ENCODE measurements around the gene SPAAR. TPM values are rescaled to one million over a fixed set of nuclear protein-coding genes. Genes with fewer than 3 reads are reported as not detected.

Gene SPAAR
- total RNA-seq: 2.0 and 4.5 TPM in 2 replicates

DNA sequence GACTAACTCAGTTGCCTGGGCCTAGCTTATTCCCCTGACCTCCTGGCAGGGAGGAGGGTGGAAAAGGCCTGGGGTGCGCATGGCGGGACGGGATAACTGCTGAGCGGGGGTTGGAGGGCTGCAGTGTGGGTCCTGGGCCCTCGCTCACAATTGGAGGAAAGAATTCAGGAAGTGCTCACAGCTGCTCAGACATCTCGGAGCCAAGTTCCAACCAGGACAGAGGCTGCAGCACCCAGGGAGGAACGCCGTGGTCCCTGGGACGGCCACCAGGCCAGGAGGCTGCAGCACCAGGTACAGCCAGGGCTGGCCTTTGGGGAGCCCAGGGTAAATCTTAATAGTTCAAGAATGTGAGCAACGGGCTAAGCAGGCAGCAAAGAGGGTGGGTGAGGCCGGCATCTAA, at the start of gene SPAAR:
Gene SPAAR, plus strand, starts transcription at position 217 of the 400 bp plus-strand sequence. CDS start 974 bp downstream, outside the sequence.

DNA sequence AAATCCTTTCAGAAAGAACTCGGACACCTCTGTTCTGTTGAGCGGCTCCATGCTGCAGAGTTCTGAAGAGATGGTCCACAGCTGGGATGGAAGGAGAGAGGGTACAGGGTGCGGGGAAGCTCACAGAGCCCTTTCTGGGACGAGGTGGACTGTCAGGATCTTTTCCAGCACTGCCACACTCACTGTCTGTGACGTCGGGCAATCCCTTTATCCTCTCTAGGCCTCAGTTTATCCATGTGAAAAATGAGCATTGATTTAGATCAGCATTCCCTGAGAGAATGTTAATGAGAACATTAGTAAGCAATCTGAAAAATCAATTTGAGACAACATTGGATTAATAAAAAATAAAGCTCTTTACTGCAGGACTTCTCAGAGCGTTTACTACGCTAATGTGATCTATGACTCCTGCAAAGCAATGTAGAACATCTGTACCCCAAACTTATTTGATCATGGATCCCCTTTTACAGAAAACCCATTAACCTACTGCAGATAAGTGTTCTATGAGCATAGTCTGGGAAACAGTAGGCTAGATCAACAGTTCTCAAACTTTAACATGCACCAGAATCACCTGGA, 38.9 kb upstream of the SPAAR start, which contains the start of gene OR13J1:
Gene OR13J1, minus strand, starts transcription at position 51 of the 573 bp plus-strand sequence. Its CDS starts 0 bp downstream, at position 51.

GRCh38 chr9:35905912-35906679, 3.2 kb upstream of the SPAAR start, which contains the start of gene HRCT1:
Gene HRCT1, plus strand, starts transcription at chr9:35906202. Its CDS starts 86 bp downstream, at chr9:35906288.

DNA sequence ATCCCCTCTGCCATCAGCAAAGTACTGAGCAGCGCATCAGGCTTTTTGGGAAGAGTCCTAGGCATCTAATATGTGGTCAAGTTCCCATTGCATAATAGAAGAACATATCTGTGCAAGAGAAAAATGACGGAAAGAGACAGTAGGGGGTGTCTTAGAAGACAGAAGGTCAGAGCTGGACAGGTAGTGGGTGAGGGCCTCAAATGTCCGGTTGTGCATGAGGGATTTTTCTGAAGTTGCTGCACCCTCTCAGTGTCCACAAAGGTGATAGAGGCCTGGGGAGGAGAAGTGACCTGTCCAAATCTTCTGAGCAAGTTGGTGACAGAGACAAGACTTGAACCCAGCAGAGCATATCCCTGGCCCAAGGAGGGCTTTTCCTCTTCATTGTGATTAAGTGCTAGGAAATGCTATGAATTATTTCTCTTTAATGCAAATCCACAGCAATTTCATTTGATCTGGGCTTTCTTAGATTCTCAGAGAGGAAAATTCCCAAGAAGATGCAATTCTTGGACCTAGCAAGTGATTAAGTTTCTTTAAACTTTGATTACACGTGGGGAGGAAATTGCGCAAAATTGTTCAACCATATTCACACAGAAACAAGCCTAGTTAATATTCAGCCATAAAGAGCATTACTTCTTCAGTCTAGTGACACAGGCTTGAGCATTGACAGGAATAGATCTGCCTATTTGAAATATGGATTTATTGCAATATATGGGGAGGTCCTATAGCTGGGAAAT, 49.0 kb downstream of the SPAAR start, which contains the start of gene OR2S2:
Gene OR2S2, minus strand, starts transcription at position 51 of the 734 bp plus-strand sequence. CDS start 56 bp downstream, outside the sequence.

Other genes with a start within 250 kb of the SPAAR start
- gene ARHGEF39, start 244.3 kb upstream of the SPAAR start, total RNA-seq: 1.6 and 3.5 TPM in 2 replicates
- 0.10 TPM in 1 of 2 replicates, not detected in the other for gene CA9, start 235.6 kb upstream of the SPAAR start, total RNA-seq
- 10.5 and 20.2 TPM in 2 replicates for gene TPM2, start 219.6 kb upstream of the SPAAR start, total RNA-seq
- gene TLN1, start 177.3 kb upstream of the SPAAR start, total RNA-seq: 294 and 296 TPM in 2 replicates
- gene CREB3, start 176.8 kb upstream of the SPAAR start, total RNA-seq: 51.3 and 60.4 TPM in 2 replicates
- gene GBA2, start 160.3 kb upstream of the SPAAR start, total RNA-seq: 133 and 134 TPM in 2 replicates
- 19.4 and 25.5 TPM in 2 replicates for gene RGP1, start 160.2 kb upstream of the SPAAR start, total RNA-seq
- gene MSMP, start 155.2 kb upstream of the SPAAR start, total RNA-seq: 22.4 and 50.3 TPM in 2 replicates
- gene NPR2, start 117.9 kb upstream of the SPAAR start, total RNA-seq: 5.6 and 5.8 TPM in 2 replicates
- 0.10 TPM in 1 of 2 replicates, not detected in the other for gene SPAG8, start 97.2 kb upstream of the SPAAR start, total RNA-seq
- gene HINT2, start 94.4 kb upstream of the SPAAR start, total RNA-seq: 6.2 and 10.0 TPM in 2 replicates
- not detected in 2 replicates for gene FAM221B, start 80.8 kb upstream of the SPAAR start, total RNA-seq
- 0.19 and 0.98 TPM in 2 replicates for gene TMEM8B, start 80.3 kb upstream of the SPAAR start, total RNA-seq
- gene OR13J1, start 39.1 kb upstream of the SPAAR start, total RNA-seq: not detected in 2 replicates
- gene HRCT1, start 3.3 kb upstream of the SPAAR start, total RNA-seq: 1.8 and 4.6 TPM in 2 replicates
- not detected in 2 replicates for gene OR2S2, start 48.7 kb downstream of the SPAAR start, total RNA-seq
- 14.1 and 24.8 TPM in 2 replicates for gene RECK, start 127.4 kb downstream of the SPAAR start, total RNA-seq
- gene GLIPR2, start 227.2 kb downstream of the SPAAR start, total RNA-seq: 15.2 and 37.2 TPM in 2 replicates